ENCODE data around the gene TIGD1.

The TIGD1 gene

GRCh38 chr2:232569541-232569940 lies 19.2 kb upstream of the TIGD1 start:
- no peak for DNase-seq

- no peak for DNase-seq
Observed at GRCh38 chr2:232568161-232568560, 17.8 kb upstream of the TIGD1 start.

- DNase-seq, result no peak
Observed at GRCh38 chr2:232567721-232568120, 17.4 kb upstream of the TIGD1 start.

GRCh38 chr2:232563580-232563979 lies 13.2 kb upstream of the TIGD1 start:
- no peak for DNase-seq

GRCh38 chr2:232562515-232563151 lies 12.3 kb upstream of the TIGD1 start:
- DNase-seq, result no peak

GRCh38 chr2:232556426-232556825 lies 6.1 kb upstream of the TIGD1 start:
- no peak for DNase-seq

- no peak for DNase-seq
Observed at GRCh38 chr2:232551776-232552175, 1.4 kb upstream of the TIGD1 start.

- no peak for DNase-seq
Observed at GRCh38 chr2:232551250-232551638, 887 bp upstream of the TIGD1 start.

- no peak for DNase-seq
Observed at GRCh38 chr2:232549655-232550353, 553 bp downstream of the TIGD1 start.

GRCh38 chr2:232547991-232548390 lies 2.4 kb downstream of the TIGD1 start:
- no peak for DNase-seq

- no peak for DNase-seq
Observed at GRCh38 chr2:232545511-232546375, 4.6 kb downstream of the TIGD1 start.

GRCh38 chr2:232544674-232545073 lies 5.7 kb downstream of the TIGD1 start:
- DNase-seq, result no peak

- no peak for DNase-seq
Observed at GRCh38 chr2:232543928-232544631, 6.3 kb downstream of the TIGD1 start.

- no peak for DNase-seq
Observed at GRCh38 chr2:232543491-232543890, 6.9 kb downstream of the TIGD1 start.

- no peak for DNase-seq
Observed at GRCh38 chr2:232542715-232543467, 7.5 kb downstream of the TIGD1 start.

GRCh38 chr2:232541961-232542714 lies 8.2 kb downstream of the TIGD1 start:
- DNase-seq, result no peak

- DNase-seq, result no peak
Observed at GRCh38 chr2:232541195-232541960, 9.0 kb downstream of the TIGD1 start.

- no peak for DNase-seq
Observed at GRCh38 chr2:232540441-232541041, 9.8 kb downstream of the TIGD1 start.

GRCh38 chr2:232539298-232540231 lies 10.8 kb downstream of the TIGD1 start, which contains the start of gene CHRNG:
CHRNG (plus strand) TSS chr2:232539692; CDS start chr2:232539748, 56 bp downstream.
- no peak for DNase-seq

Data from T-helper 1 cell (primary cell).